ENCODE results near the gene PIN1.

DNA sequence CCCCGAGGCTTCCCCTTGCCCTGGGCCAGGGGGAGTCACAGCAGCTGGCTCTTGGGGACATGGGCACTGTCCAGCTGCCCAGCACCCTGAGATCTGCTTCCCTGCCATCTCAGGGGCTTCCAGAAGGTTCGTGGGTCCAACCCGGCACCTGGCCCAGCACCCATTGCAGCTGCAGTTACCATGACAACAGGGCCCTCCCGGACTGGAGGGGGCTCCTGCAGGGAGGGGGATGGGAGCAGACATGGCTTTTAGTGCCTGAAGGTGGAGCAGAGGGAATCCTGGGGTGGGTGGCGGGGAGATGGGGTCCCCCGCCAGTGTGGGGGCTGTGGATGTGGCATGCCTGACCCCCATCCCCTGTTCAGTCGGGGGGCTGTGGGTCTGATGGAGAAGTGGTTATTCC is 14.7 kb downstream of the PIN1 start:
- TF ChIP-seq POLR2AphosphoS5 (IDR thresholded peaks at IDR 0.05; ENCODE audit: borderline replicate concordance, low read depth, low read length) (no peak; the same call in 1 of the 2 replicates), EZH2 (IDR thresholded peaks at IDR 0.05) (no peak), FOXP2 (optimal IDR thresholded peaks at IDR 0.05; ENCODE audit: control extremely low read depth, extremely low read length, insufficient read depth) (no peak)

All from SK-N-MC (cell line).